NT2/D1 (cell line): ENCODE data around the gene SNAI3.

Experiments used
- YY1 ChIP-seq: IDR thresholded peaks from 2 replicates; pipeline ENCODE4 v1.6.1; 2011; ENCODE audit not compliant: insufficient read length, insufficient read depth
- ZNF274 ChIP-seq: IDR thresholded peaks from 2 replicates; pipeline ENCODE4 v1.6.1; 2011; ENCODE audit warnings: mild to moderate bottlenecking, low read depth, low read length

DNA sequence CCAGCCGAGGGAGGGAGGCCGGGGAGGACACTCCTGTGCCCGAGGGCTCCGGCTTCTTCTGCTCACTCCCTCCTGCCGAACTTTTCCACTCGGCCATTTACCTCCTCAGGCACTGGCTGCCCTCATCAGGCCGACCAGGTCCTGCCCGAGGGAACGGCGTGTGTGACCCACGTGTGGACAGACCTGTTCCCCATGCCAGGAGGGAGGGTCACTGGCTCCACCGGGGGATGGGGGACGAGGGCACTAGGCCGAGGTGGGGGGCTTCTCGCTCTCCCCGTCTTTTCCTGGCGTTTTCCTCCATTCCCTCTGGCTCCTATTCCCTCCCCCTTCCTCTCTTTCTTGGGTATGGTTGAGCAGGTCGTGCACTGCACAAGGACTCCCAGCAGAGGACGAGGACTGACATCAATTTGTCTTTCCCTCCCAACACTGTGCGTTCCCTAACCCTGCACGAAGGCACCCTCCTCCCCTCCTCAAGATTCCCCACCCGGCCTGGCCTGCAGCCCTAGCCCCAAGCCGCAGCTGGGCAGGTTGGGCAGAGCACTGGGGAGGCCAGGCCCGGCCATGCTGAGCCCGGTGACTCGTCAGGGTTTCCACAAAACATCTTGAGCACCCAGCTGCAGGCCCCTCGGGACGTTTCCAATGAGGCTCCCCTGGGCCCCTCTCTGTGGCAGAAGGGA, 51.2 kb downstream of the SNAI3 start:
- TF ChIP-seq YY1 (no peak), ZNF274 (no peak)
